NCI-H1436 treated with DMSO at 0.1 percent for 48 hours (cell line): ENCODE data around the gene ALAS2.
A peak's percentile ranks its signal among the peaks of the same experiment; 100 is the strongest.
"Not testable (repeated sequence)": the region's sequence is repeated elsewhere in the genome, so short reads cannot be mapped to it uniquely, and the experiment has no call there.

Experiments used
- DNase-seq: peaks from one replicate; lab custom pipeline; 2025; lab: John Stamatoyannopoulos, UW

The ALAS2 gene

DNA sequence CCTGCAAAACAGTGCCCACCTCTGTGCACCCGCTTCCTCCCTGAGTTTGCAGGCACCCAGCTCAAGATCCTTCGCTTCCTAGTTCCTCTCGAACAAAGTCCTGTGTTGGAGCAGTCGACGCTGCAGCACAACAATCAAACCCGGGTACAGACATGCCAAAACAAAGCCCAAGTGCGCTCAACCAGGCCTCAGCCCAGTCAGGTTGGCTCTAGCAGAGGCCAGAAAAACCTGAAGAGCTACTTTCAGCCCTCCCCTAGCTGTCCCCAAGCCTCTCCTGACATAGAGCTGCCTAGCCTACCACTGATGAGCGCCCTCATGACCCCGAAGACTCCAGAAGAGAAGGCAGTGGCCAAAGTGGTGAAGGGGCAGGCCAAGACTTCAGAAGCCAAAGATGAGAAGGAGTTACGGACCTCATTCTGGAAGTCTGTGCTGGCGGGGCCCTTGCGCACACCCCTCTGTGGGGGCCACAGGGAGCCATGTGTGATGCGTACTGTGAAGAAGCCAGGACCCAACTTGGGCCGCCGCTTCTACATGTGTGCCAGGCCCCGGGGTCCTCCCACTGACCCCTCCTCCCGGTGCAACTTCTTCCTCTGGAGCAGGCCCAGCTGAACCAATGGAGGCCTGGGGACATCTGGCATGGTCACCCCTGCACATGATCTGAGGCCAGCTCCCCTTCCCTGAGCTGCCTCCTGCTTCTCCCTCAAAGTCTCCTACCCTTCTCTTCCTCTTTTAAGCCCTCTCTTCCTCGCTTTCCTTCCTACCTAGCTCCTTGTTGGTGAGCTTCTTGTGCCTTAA lies 23.8 kb downstream of the ALAS2 start:
- DNase-seq = no peak

GRCh38 chrX:55005256-55005655 lies 25.5 kb downstream of the ALAS2 start:
- no peak for DNase-seq

DNA sequence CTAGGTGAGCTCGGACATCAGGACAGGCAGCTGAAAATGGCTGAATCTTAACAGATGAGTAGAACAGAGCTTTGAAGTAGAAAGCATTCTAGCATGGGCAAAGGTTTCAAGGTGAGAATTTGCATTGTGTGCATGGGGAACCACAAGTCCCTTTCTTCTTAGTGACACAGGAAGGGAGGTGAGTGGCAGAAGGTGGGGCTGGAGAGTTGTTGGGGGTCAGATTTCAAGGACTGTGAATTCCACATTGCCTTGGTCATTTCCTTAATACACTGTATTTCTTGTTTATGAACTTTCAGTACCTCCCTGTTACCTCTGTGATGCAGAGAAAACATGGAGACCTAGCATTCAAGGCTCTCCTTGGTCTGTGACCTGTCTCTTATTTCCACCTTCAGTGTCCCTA lies 26.5 kb downstream of the ALAS2 start:
- no peak for DNase-seq

DNA sequence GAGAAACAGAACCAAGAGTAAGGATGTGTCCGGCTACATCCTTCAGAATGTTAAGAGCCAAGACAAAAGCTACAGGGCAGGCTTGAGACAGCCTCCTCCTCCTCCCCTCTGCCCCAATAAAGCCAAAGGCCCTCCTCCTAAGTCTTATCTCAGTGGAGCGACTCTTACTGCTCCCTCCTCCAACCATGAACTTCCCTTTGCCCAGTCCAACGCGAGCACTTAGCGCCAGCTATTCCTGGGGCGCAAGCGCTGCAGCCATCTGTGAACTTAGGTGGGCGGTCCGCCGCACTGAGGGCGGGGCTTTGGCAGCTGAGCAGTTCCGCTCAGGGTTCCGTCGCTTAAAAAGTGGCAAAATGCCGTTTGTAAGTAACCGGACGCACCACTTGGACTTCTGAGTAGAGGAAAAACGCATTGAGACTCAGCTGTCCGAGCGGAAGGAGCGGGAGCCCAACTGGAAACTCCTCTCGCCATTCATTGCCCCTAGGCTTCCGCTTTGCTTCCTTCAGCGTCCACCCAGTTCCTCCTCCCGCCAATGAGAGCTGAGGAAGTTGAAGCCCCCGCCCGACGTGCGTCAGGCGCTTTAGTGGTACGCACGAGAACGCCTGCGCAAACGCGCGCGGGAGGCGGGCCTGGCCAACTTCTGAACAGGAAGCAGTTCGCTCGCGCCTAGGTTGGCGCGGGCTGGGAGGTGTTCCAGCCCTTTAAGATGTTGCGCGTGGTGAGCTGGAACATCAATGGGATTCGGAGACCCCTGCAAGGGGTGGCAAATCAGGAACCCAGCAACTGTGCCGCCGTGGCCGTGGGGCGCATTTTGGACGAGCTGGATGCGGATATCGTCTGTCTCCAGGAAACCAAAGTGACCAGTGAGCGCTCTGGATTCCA lies 30.8 kb downstream of the ALAS2 start, which contains the start of gene APEX2:
TSS of gene APEX2 (plus strand) at position 647 of the 882 bp plus-strand sequence. CDS start at position 707, 60 bp downstream.
- peak; percentile 90 for DNase-seq

- no peak for DNase-seq
These were observed 35.2 kb downstream of the ALAS2 start for GRCh38 chrX:54995621-54996020.

- DNase-seq = no peak
These were observed 36.0 kb downstream of the ALAS2 start for GRCh38 chrX:54994668-54995351.

DNA sequence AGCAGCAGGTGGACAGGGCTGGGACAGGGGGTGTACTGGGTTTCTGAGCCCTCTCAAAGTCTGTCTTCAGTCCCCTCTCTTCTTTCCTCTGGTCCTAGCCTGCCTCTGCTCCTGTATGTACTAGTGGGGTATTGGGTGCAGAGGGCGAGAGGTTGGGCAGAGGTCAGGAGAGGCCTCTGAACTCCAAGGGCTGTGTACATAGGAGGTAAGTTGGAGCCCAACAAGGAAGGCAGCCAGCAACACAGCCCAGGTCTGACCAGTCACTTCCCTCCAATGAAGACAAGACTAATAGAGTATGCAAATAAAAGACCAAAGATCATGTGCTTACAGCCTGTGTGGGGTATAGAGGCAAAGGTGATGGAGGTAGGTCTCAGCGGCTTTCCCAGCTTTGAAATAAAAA lies 36.7 kb downstream of the ALAS2 start, which contains the start of gene PFKFB1:
TSS of gene PFKFB1 (minus strand) at position 90 of the 400 bp plus-strand sequence. CDS start 181 bp downstream, outside the sequence.
- DNase-seq = no peak

GRCh38 chrX:54992911-54993622 lies 37.7 kb downstream of the ALAS2 start:
- no peak for DNase-seq

DNA sequence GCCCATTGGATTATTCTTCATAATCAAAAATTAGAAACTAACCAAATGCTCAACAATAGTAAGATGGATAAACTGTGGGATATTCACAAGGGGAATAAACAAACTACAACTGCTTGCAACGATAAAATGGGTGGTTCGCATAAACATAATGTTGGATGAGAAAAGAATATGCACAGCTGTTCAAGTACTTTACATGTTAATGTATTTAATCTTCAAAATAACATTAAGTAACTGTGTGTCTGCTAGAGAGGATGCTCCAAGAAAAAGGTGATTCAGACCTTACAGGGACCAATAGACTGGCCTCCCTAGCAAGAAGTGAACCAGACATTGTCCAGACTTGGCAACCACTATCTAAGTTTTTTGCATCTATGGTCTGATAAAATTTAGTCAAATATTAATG lies 39.1 kb downstream of the ALAS2 start:
- DNase-seq = no peak

GRCh38 chrX:54983306-54983705 lies 47.5 kb downstream of the ALAS2 start:
- not testable (repeated sequence) for DNase-seq

DNA sequence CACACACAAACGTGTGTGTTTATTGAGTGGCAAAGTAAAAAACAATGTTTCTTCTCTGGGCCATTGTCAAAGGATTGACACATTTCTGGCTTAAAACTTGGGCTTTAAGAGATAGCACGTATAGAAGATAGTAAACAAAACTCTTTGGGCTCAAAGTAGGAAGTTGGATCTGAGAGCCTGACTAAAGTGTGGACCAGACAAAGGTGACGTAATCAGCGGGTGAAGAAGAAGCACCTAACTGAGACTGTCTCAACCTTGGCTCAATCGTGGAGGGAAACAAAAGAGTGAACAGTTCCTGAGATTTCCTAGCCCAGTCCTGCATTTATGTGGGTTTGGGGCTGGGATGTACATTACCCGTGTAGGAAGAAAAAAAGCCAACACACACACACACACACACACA lies 50.4 kb downstream of the ALAS2 start:
- no peak for DNase-seq

DNA sequence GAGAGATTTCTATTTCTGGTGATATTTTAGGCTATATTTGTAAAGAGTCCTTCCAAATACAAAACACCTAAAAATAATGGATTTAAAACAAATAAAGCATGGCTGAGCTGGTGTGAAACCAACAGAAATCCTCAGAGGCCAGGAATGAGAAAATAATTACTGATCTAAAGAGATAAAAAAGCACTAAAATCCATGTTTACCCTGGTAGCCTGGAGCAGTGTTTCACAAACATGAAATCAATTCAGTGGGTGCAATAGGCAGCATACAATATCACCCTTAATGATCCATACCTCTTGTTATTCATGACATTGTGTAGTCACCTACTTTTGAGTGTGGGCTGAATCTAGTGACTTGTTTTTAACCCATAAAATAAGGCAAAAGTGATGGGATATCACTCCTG lies 51.3 kb downstream of the ALAS2 start:
- no peak for DNase-seq

DNA sequence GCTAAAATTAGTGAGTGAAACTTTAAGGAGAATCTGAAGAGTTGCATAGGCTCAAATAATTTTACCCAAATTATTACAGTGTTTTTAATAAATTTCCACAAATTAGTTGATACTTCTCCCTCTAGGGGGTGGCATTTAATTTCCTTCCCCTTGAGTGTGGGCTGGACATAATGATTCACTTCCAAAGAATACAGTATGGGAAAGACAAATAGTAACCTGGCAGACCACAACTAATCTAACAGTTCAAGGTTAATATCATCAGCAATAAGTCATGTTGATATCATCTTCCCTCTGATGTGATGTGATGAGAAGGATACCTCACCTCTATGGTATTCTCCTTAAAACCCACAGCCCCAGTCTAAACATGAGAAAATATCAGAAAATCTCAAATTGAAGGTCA lies 52.3 kb downstream of the ALAS2 start:
- no peak for DNase-seq

GRCh38 chrX:54977387-54977786 lies 53.4 kb downstream of the ALAS2 start:
- no peak for DNase-seq

DNA sequence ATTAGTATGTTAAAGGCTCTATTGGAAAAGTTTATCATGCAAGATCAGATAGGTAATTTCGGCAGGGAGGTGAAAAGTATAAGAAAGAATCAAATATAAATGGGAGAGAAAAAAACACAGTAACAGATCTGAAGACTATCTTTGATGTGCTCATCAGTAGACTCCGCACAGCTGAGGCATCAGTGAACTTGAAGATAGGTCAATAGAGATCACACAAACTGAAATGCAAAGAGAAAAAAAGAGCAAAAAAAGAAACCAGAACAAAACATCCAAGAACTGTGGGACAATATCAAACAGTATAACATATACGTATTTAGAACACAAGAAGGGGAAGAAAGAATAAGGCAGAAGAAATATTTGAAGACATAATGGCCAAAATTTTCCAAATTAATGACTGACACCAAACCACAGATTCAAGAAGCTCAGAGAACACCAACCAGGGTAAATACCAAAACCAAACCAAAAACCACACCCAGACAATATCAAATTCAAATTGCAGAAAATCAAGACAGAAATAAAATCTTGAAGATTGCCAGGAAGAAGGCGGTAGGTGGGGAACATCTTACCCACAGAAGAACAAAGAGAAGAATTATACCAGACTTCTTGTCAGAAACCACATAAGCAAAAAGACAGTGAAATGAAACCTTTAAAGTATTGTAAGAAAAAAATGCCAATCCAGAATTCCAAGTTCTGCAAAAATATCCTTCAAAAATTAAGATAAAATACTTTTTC lies 65.8 kb downstream of the ALAS2 start:
- DNase-seq = no peak

GRCh38 chrX:54961750-54962149 lies 69.0 kb downstream of the ALAS2 start:
- DNase-seq = no peak
